Stimulated activated effector memory CD8-positive, alpha-beta T cell treated with anti-CD3 and anti-CD28 coated beads, Interleukin-12 subunit alpha, Interleukin-12 subunit beta, amount 100 ng/mL, for 72 hours (primary cell): ENCODE results near the gene PLCD3.

Source experiments
- ATAC-seq: fragments of 150-1000 bp; cut with Tn5 transposase; 2 replicates; pipeline ENCODE4 v1.10.0; 2021
- DNase-seq, 2 donors: peaks; one replicate each; pipeline ENCODE4 v3.0.0; 2021 to 2022; ENCODE audit warnings: low spot score in 2 of 2
- H3K27ac Mint-ChIP-seq: one replicate; pipeline ENCODE4 v1.8.0; 2022; ENCODE audit warnings: mild to moderate bottlenecking, mixed read lengths
- H3K36me3 Mint-ChIP-seq: one replicate; pipeline ENCODE4 v1.8.0; 2022; ENCODE audit warnings: mild to moderate bottlenecking, mixed read lengths
- H3K4me1 Mint-ChIP-seq: one replicate; pipeline ENCODE4 v1.8.0; 2022; ENCODE audit warnings: mixed read lengths
- H3K4me3 Mint-ChIP-seq: one replicate; pipeline ENCODE4 v1.8.0; 2022; ENCODE audit warnings: mild to moderate bottlenecking, mixed read lengths
- H3K9me3 Mint-ChIP-seq: one replicate; pipeline ENCODE4 v1.8.0; 2022; ENCODE audit warnings: mixed read lengths

Gene PLCD3

GRCh38 chr17:45160447-45161287 lies 28.4 kb upstream of the PLCD3 start:
- Mint-ChIP-seq H3K36me3 (peaks cover 28% of the 10 kb centered on the region), H3K27ac (peak overlapping the region; percentile 98)

GRCh38 chr17:45156242-45156641 lies 23.9 kb upstream of the PLCD3 start:
- no peak overlapping the region for H3K4me3 Mint-ChIP-seq
- H3K27ac Mint-ChIP-seq, result no peak overlapping the region
- ATAC-seq (no peak), DNase-seq (no peak)
- peaks cover 45% of the 10 kb centered on the region for H3K36me3 Mint-ChIP-seq
- H3K4me1 Mint-ChIP-seq, result peaks cover 37% of the 10 kb centered on the region
- H3K9me3 Mint-ChIP-seq, result no peaks in the 10 kb centered on the region

More at GRCh38 chr17:45160447-45161287, 28.4 kb upstream of the PLCD3 start:
- no peaks in the 10 kb centered on the region for H3K9me3 Mint-ChIP-seq
- H3K4me1 Mint-ChIP-seq, result peaks cover 48% of the 10 kb centered on the region
- peak overlapping the region; percentile 89 for H3K4me3 Mint-ChIP-seq
- DNase-seq (peak in 1 of 2 donors; percentile 47), ATAC-seq (peak; percentile 42)

- ATAC-seq (no peak), DNase-seq (no peak)
- Mint-ChIP-seq H3K9me3 (no peaks in the 10 kb centered on the region), H3K4me1 (peaks cover 41% of the 10 kb centered on the region), H3K4me3 (no peak overlapping the region), H3K27ac (no peak overlapping the region), H3K36me3 (peaks cover 45% of the 10 kb centered on the region)
Observed at GRCh38 chr17:45155483-45155882, 23.2 kb upstream of the PLCD3 start.

GRCh38 chr17:45155029-45155428 lies 22.7 kb upstream of the PLCD3 start:
- H3K27ac Mint-ChIP-seq, result no peak overlapping the region
- H3K4me1 Mint-ChIP-seq, result peaks cover 38% of the 10 kb centered on the region
- DNase-seq, result no peak
- no peaks in the 10 kb centered on the region for H3K9me3 Mint-ChIP-seq
- ATAC-seq, result no peak
- no peak overlapping the region for H3K4me3 Mint-ChIP-seq
- H3K36me3 Mint-ChIP-seq, result peaks cover 48% of the 10 kb centered on the region

- H3K4me3 Mint-ChIP-seq, result peak overlapping the region; percentile 98
- DNase-seq (no peak), ATAC-seq (no peak)
- H3K4me1 Mint-ChIP-seq, result peaks cover 36% of the 10 kb centered on the region
- peaks cover 70% of the 10 kb centered on the region for H3K36me3 Mint-ChIP-seq
- peak overlapping the region; percentile 61 for H3K27ac Mint-ChIP-seq
- H3K9me3 Mint-ChIP-seq, result no peaks in the 10 kb centered on the region
Observed at GRCh38 chr17:45150911-45151809, 18.8 kb upstream of the PLCD3 start.

- Mint-ChIP-seq H3K4me3 (peak overlapping the region; percentile 98), H3K9me3 (no peaks in the 10 kb centered on the region), H3K27ac (peak overlapping the region; percentile 100), H3K4me1 (peaks cover 45% of the 10 kb centered on the region), H3K36me3 (peaks cover 70% of the 10 kb centered on the region)
- DNase-seq, result peak in 1 of 2 donors; percentile 80
- no peak for ATAC-seq
Observed at GRCh38 chr17:45149669-45150664, 17.7 kb upstream of the PLCD3 start.

- Mint-ChIP-seq H3K4me1 (peaks cover 47% of the 10 kb centered on the region), H3K27ac (peak overlapping the region; percentile 100), H3K9me3 (no peaks in the 10 kb centered on the region), H3K36me3 (peaks cover 64% of the 10 kb centered on the region), H3K4me3 (peak overlapping the region; percentile 98)
- ATAC-seq, result peak; percentile 52
- peak; percentile 65 to 89 for DNase-seq
Observed at GRCh38 chr17:45149037-45149668, 16.8 kb upstream of the PLCD3 start.

GRCh38 chr17:45148183-45149036 lies 16.1 kb upstream of the PLCD3 start, which contains the start of gene HEXIM1:
HEXIM1 (plus strand) TSS chr17:45148475; CDS start chr17:45149191, 716 bp downstream.
- Mint-ChIP-seq H3K4me1 (peaks cover 54% of the 10 kb centered on the region), H3K27ac (peak within 1 kb of the TSS; percentile 100), H3K9me3 (no peaks in the 10 kb centered on the region), H3K4me3 (peak within 1 kb of the TSS; percentile 98), H3K36me3 (peaks cover 71% of the 10 kb centered on the region)
- peak; percentile 85 for ATAC-seq
- DNase-seq, result peak; percentile 98 to 100

- ATAC-seq (peak; percentile 57), DNase-seq (peak in 1 of 2 donors; percentile 66)
- Mint-ChIP-seq H3K4me1 (peaks cover 54% of the 10 kb centered on the region), H3K9me3 (no peaks in the 10 kb centered on the region), H3K4me3 (peak overlapping the region; percentile 98), H3K36me3 (peaks cover 69% of the 10 kb centered on the region), H3K27ac (peak overlapping the region; percentile 100)
Observed at GRCh38 chr17:45147581-45148182, 15.4 kb upstream of the PLCD3 start.

- peak; percentile 0 for ATAC-seq
- peaks cover 54% of the 10 kb centered on the region for H3K4me1 Mint-ChIP-seq
- DNase-seq, result peak; percentile 46 to 91
Observed at GRCh38 chr17:45146890-45147580, 14.7 kb upstream of the PLCD3 start.

GRCh38 chr17:45146592-45146889 lies 14.2 kb upstream of the PLCD3 start:
- H3K4me3 Mint-ChIP-seq, result peak overlapping the region; percentile 98
- peaks cover 58% of the 10 kb centered on the region for H3K36me3 Mint-ChIP-seq
- H3K4me1 Mint-ChIP-seq, result peaks cover 50% of the 10 kb centered on the region
- H3K27ac Mint-ChIP-seq, result peak overlapping the region; percentile 100
- H3K9me3 Mint-ChIP-seq, result no peaks in the 10 kb centered on the region
- DNase-seq, result no peak
- ATAC-seq, result no peak

More at GRCh38 chr17:45146890-45147580, 14.7 kb upstream of the PLCD3 start:
- Mint-ChIP-seq H3K27ac (peak overlapping the region; percentile 100), H3K9me3 (no peaks in the 10 kb centered on the region), H3K4me3 (peak overlapping the region; percentile 98), H3K36me3 (peaks cover 63% of the 10 kb centered on the region)

- H3K4me1 Mint-ChIP-seq, result peaks cover 50% of the 10 kb centered on the region
- H3K9me3 Mint-ChIP-seq, result no peaks in the 10 kb centered on the region
- peak overlapping the region; percentile 100 for H3K27ac Mint-ChIP-seq
- ATAC-seq, result no peak
- H3K4me3 Mint-ChIP-seq, result peak overlapping the region; percentile 98
- peaks cover 54% of the 10 kb centered on the region for H3K36me3 Mint-ChIP-seq
- no peak for DNase-seq
Observed at GRCh38 chr17:45146166-45146565, 13.9 kb upstream of the PLCD3 start.

GRCh38 chr17:45145035-45145389 lies 12.7 kb upstream of the PLCD3 start:
- Mint-ChIP-seq H3K9me3 (no peaks in the 10 kb centered on the region), H3K27ac (peak overlapping the region; percentile 56), H3K36me3 (peaks cover 42% of the 10 kb centered on the region), H3K4me3 (peak overlapping the region; percentile 98), H3K4me1 (peaks cover 50% of the 10 kb centered on the region)
- ATAC-seq (no peak), DNase-seq (no peak)
